GM12878 (cell line): Measurements from ENCODE around the gene SLC35E2B. TPM values are rescaled to one million over a fixed set of nuclear protein-coding genes. Genes with fewer than 3 reads are reported as not detected.

Experiments
- ATAC-seq: fragments of 200-7000 bp; cut with Tn5 transposase; 3 replicates; pipeline ENCODE4 v1.9.1; 2020; ENCODE audit warnings: mild to moderate bottlenecking, moderate library complexity
- BruUV-seq: library from RNA; stranded (reverse); fragments of 400-500 nt; replicated peaks from 2 replicates; lab custom pipeline; 2021; lab: Mats Ljungman, UMichigan
- CTCF ChIA-PET: fragments of 300-600 bp; sonication (Branson Sonifier 250); formaldehyde crosslinking; extraction: SDS; loops from one replicate; lab custom pipeline; 2021; ENCODE audit warnings: inconsistent platforms; lab: Yijun Ruan, JAX
- POLR2A ChIA-PET: fragments of 350-600 bp; formaldehyde crosslinking; extraction: SDS; loops from one replicate; lab custom pipeline; 2021; ENCODE audit warnings: inconsistent platforms; lab: Charles Lee
- RAD21 ChIA-PET: fragments of 300-600 bp; sonication (Branson Sonifier 250); formaldehyde crosslinking; loops from one replicate; lab custom pipeline; 2023; ENCODE audit warnings: antibody characterized with exemption; ENCODE audit not compliant: unreplicated experiment; lab: Charles Lee
- SMC1A ChIA-PET: fragments of 300-600 bp; sonication (Branson Sonifier 250); formaldehyde crosslinking; loops from one replicate; lab custom pipeline; 2023; ENCODE audit not compliant: unreplicated experiment, uncharacterized antibody; lab: Charles Lee
- DNase-seq: peaks from one replicate; pipeline ENCODE4 v3.0.0-alpha.2; 2011; ENCODE audit warnings: low read depth, low spot score
- FAIRE-seq: peaks from 3 replicates; lab custom pipeline; 2011; peaks lifted over from hg19 to GRCh38; lab: Jason Lieb, UNC
- H2AFZ ChIP-seq: 2 replicates; pipeline ENCODE4 v1.6.0; 2011; ENCODE audit warnings: low read depth, low read length, control low read depth; ENCODE audit not compliant: control insufficient read depth
- H3K27ac ChIP-seq: 2 replicates; pipeline ENCODE4 v1.5.1; 2011; ENCODE audit warnings: control low read depth; ENCODE audit not compliant: control insufficient read depth, insufficient read depth
- H3K27me3 ChIP-seq, 2 experiments: replicated peaks in 1 of 2; 2 replicates each; pipeline versions ENCODE4 v1.6.0 to v1.6.1; 2011; ENCODE audit warnings: low read length in 1 of 2; ENCODE audit not compliant: control insufficient read depth in 2 of 2, insufficient read depth in 2 of 2
- H3K36me3 ChIP-seq, 2 experiments: 2 replicates each; pipeline ENCODE4 v1.5.1; 2011; ENCODE audit warnings: low read length in 1 of 2; ENCODE audit not compliant: control insufficient read depth in 2 of 2, insufficient read depth in 2 of 2
- H3K4me1 ChIP-seq: 2 replicates; pipeline ENCODE4 v1.6.1; 2011; ENCODE audit warnings: mild to moderate bottlenecking, low read length, moderate library complexity, mixed read lengths; ENCODE audit not compliant: control insufficient read depth, insufficient read depth
- H3K4me2 ChIP-seq: 2 replicates; pipeline ENCODE4 v1.6.0; 2011; ENCODE audit warnings: control low read depth; ENCODE audit not compliant: control insufficient read depth, insufficient read depth
- H3K4me3 ChIP-seq: fragments of 200-600 bp; sonication (generic); 2 replicates; pipeline ENCODE4 v1.5.1; 2016
- H3K79me2 ChIP-seq: 2 replicates; pipeline ENCODE4 v1.6.0; 2011; ENCODE audit warnings: low read length; ENCODE audit not compliant: control insufficient read depth, insufficient read depth
- H3K9ac ChIP-seq: 2 replicates; pipeline ENCODE4 v1.8.0; 2011; ENCODE audit warnings: low read length, control low read depth, mixed read lengths; ENCODE audit not compliant: control insufficient read depth, insufficient read depth
- H3K9me3 ChIP-seq: replicated peaks from 3 replicates; pipeline ENCODE4 v1.5.1; 2011; ENCODE audit warnings: mild to moderate bottlenecking, low read length; ENCODE audit not compliant: control insufficient read depth, insufficient read depth
- H4K20me1 ChIP-seq: 2 replicates; pipeline ENCODE4 v1.6.0; 2011; ENCODE audit not compliant: control insufficient read depth, insufficient read depth
- ATF2 ChIP-seq: IDR thresholded peaks from 2 replicates; pipeline ENCODE4 v1.6.1; 2012; ENCODE audit warnings: low read length, inconsistent platforms
- GATAD2B ChIP-seq: fragments of 450-650 bp; conservative IDR thresholded peaks from 2 replicates; pipeline ENCODE4 v1.6.1; 2017; ENCODE audit warnings: low read depth, mild to moderate bottlenecking, moderate library complexity
- HDGF ChIP-seq: fragments of 450-650 bp; IDR thresholded peaks from 2 replicates; pipeline ENCODE4 v1.6.1; 2016; ENCODE audit warnings: antibody characterized with exemption
- POLR2A ChIP-seq: IDR thresholded peaks from 2 replicates; pipeline ENCODE4 v1.6.1; 2011; ENCODE audit warnings: low read depth, mild to moderate bottlenecking, low read length
- POLR2AphosphoS2 ChIP-seq: IDR thresholded peaks from 2 replicates; pipeline ENCODE4 v1.6.1; 2011; ENCODE audit warnings: low read depth, mild to moderate bottlenecking, low read length, improper control_type of control experiment, moderate library complexity
- WGBS: methylation state at CpG from one replicate; pipeline ENCODE4 v1.1.6; 2016; ENCODE audit warnings: low lambda C conversion rate; ENCODE audit not compliant: insufficient replicate concordance, insufficient coverage; ENCODE audit errors: missing lambda C conversion rate; 5-methylcytosine and 5-hydroxymethylcytosine counted together
- in situ Hi-C: fragments of 300-500 bp; cut with MboI; formaldehyde crosslinking; loops from 9 replicates; pipeline ENCODE4 v1.14.3; 2018; ENCODE audit warnings: mixed read lengths
- intact Hi-C: fragments of 100-400 bp; cut with micrococcal nuclease; formaldehyde crosslinking; loops from one replicate; pipeline ENCODE4 v1.14.2; 2022; ENCODE audit not compliant: unreplicated experiment
- polyA plus RNA-seq, 11 experiments: library from polyadenylated mRNA; depleted of rRNA in 4 of 11; unstranded in 6 of 11; stranded (reverse) in 5 of 11; fragments of >200 nt; fragmentation: Nextera tagmentation in 4 of 11; fragmentation: Illumina TruSeq in 1 of 11; extraction: Ambion mirVana in 4 of 11; extraction: Trizol in 1 of 11; gene quantifications; 1 replicate in 1 of 11; 2 replicates in 10 of 11; pipeline versions ENCODE4 v1.2.1 to v1.2.3, GENCODE V29; 2011 to 2016; ENCODE audit warnings: inconsistent platforms in 2 of 11, missing spikeins in 2 of 11, low read depth in 1 of 11
- total RNA-seq, 4 experiments: library from RNA; depleted of rRNA in 3 of 4; stranded (reverse); fragments of >200 nt in 3 of 4; fragmentation: Illumina TruSeq in 1 of 4; extraction: Trizol in 1 of 4; gene quantifications; 2 replicates each; pipeline versions ENCODE4 v1.2.1 to v1.2.3, GENCODE V29; 2013 to 2021

The SLC35E2B gene
- total and polyA plus RNA-seq, 10 of the 15 experiments (the other 5 are each of a cell fraction or from before 2014, with no cell fraction given): 2.6 to 36.7 (median 18.6) TPM

- TF ChIP-seq HDGF: 0 out of 2 replicates have a peak, but pooled peaks have one; percentile 33
- TF ChIP-seq ATF2: no peak
- TF ChIP-seq POLR2AphosphoS2: no peak
- peak; percentile 88; the same call in 1 of the 2 replicates for TF ChIP-seq GATAD2B
Measured at GRCh38 chr1:1628754-1629429, 63.7 kb downstream of the SLC35E2B start (continued).

DNA sequence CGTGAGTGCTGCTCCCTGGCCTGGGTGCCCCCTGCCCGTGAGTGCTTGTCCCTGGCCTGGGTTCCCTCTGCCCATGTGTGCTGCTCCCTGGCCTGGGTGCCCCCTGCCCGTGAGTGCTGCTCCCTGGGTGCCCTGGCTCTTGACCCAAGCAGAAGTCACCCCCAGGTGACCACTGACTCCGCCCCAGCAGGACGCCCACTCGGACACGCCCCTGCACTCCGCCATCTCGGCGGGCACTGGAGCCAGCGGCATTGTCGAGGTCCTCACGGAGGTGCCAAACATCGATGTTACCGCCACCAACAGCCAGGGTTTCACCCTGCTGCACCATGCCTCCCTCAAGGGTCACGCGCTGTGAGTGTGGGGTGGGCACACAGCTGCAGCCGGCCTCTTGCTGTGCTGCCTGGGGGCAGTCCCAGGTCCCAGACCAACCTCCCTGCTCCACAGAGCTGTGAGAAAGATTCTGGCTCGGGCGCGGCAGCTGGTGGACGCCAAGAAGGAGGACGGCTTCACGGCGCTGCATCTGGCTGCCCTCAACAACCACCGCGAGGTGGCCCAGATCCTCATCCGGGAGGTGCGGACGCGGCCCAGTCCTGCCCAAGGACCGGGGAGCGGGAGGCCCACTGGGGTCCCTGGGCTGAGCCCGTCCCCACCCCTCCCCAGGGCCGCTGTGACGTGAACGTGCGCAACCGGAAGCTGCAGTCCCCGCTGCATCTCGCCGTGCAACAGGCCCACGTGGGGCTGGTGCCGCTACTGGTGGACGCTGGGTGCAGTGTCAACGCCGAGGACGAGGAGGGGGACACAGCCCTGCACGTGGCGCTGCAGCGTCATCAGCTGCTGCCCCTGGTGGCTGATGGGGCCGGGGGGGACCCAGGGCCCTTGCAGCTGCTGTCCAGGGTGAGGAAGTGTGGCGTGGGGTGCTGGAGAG lies 64.5 kb downstream of the SLC35E2B start:
- no peak overlapping the region for H2AFZ ChIP-seq
- H3K9me3 ChIP-seq: no peaks in the 10 kb centered on the region
- no peaks in the 10 kb centered on the region for H3K4me1 ChIP-seq
- ChIA-PET CTCF (interaction anchor here (1.2 kb wide), 1 partner anchor 13 kb away, joined by 4 read pairs; the partner anchor contains the start of gene MIB2), POLR2A (interaction anchor here (1.4 kb wide), 1 partner anchor 13 kb away, joined by 8 read pairs; the partner anchor contains the start of gene MIB2), RAD21 (interaction anchor here (0.8 to 1.3 kb wide), 2 partner anchors 13 to 172 kb away, joined by 3 to 4 read pairs; partner anchors contain the start of gene MIB2), SMC1A (interaction anchor here (1.2 kb wide), 2 partner anchors 12 to 25 kb away, joined by 3 read pairs; no protein-coding TSS in a partner anchor)
- no TSS peak for BruUV-seq
- H3K9ac ChIP-seq: no peak overlapping the region
- ATAC-seq: no peak
- no peak overlapping the region for H3K4me2 ChIP-seq
- in situ Hi-C loops: no loop called here
- 81% methylated on average over 39 of the region's 53 CpGs for WGBS
- no peaks in the 10 kb centered on the region for H4K20me1 ChIP-seq
- FAIRE-seq: no peak
- no peaks in the 10 kb centered on the region for H3K36me3 ChIP-seq
- H3K79me2 ChIP-seq: no peaks in the 10 kb centered on the region
- no peak for TF ChIP-seq POLR2AphosphoS2
- peak; percentile 10; the same call in 1 of the 2 replicates for TF ChIP-seq POLR2A
- no peak for DNase-seq
- intact Hi-C loops: no loop called here
- no peak overlapping the region for H3K27ac ChIP-seq
- peaks cover 0 to 2% of the 10 kb centered on the region in 2 experiments; a peak in 2 of 4 replicates for H3K27me3 ChIP-seq
- no peak overlapping the region for H3K4me3 ChIP-seq
